Omental fat pad (tissue), 4 donors: Measurements from ENCODE around the gene PRKD1. TPM values are rescaled to one million over a fixed set of nuclear protein-coding genes. Genes with fewer than 3 reads are reported as not detected.
A peak's percentile ranks its signal among the peaks of the same experiment; 100 is the strongest.

Experiments
- ATAC-seq: fragments of 150-250 bp; one replicate; pipeline ENCODE4 v1.9.1; 2016; ENCODE audit warnings: mild to moderate bottlenecking, moderate library complexity; ENCODE audit not compliant: low FRiP score
- DNase-seq: peaks from one replicate; pipeline ENCODE4 v3.0.0-alpha.2; 2019; ENCODE audit warnings: low spot score
- CTCF ChIP-seq, 3 donors: fragments of 450-650 bp; IDR thresholded peaks; one replicate each; pipeline ENCODE4 v1.5.1; 2016 to 2017; ENCODE audit warnings: antibody characterized with exemption in 3 of 3, mild to moderate bottlenecking in 3 of 3, moderate library complexity in 2 of 3
- total RNA-seq, 4 donors: library from RNA; depleted of rRNA; stranded (reverse); fragments of >200 nt; gene quantifications; one replicate each; pipeline ENCODE4 v1.1.0, GENCODE V29; 2016

PRKD1 gene
- total RNA-seq, 4 donors from 2014 or later = 9.1 to 34.7 (median 14.6) TPM

- ATAC-seq (no peak), DNase-seq (no peak)
- TF ChIP-seq CTCF (IDR thresholded peaks at IDR 0.05) = no peak
Measured at GRCh38 chr14:29587761-29588470, 339.7 kb downstream of the PRKD1 start.

DNA sequence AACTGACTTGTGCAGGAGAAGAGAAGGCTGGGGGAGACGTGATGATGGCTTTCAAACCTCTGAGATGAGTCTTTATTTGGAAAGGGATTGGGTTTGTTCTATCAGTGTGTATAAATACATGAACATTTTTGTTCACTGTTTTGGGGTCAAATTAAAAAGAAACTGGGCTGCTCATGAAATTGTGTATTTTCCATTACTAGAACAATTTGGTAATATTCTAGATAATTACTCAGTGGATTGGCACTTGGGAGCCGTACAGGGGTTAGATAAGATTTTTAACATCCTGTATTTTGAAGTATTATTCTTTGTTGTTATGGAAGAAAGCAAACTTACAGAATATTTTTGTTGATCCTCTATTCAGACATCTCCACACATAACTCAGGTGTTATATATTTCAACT, 340.6 kb downstream of the PRKD1 start:
- ATAC-seq = peak; percentile 39
- no peak for TF ChIP-seq CTCF (IDR thresholded peaks at IDR 0.05)

DNA sequence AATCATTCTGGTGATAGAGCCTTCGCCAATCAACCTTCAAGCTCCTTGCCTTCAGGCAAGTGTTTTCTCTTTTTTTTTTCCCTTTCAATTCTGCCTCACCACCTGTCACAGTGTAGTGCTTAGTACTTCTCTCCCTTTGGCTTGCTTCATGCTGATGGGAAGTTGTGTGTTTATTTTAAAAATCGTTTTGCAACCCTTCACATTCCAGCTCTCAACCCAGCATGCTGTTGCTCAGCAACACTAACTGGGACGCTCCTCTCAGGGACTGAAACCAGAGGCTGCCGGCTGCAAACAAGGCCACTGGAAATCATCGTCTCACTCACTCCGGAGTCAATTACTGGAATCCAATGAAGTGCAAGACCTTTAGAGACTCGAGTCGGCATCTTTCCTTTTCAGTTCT, 342.7 kb downstream of the PRKD1 start:
- DNase-seq (no peak), ATAC-seq (peak; percentile 91)
- TF ChIP-seq CTCF (IDR thresholded peaks at IDR 0.05) = no peak

More for the DNA sequence above, 340.6 kb downstream of the PRKD1 start:
- no peak for DNase-seq

DNA sequence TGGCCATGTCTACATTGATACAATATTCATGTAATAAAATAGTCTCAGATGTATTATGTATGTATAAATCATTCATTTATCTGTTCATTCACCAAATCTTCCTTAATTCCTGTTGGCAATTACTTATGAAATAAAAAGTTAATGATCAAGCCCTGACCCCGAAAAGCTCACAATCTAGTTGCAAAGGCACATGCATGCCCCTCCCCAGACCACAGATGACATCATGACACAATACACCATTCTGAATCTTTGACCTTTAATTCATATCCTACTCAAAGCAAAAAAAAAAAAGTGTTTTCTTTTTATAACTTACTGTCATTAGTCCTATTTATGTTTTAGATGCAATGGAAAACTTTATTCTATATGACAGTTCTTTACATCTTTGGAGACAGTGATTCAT, 346.9 kb downstream of the PRKD1 start:
- TF ChIP-seq CTCF (IDR thresholded peaks at IDR 0.05) = no peak
- DNase-seq = no peak
- no peak for ATAC-seq

- no peak for TF ChIP-seq CTCF (IDR thresholded peaks at IDR 0.05)
- no peak for ATAC-seq
Measured at GRCh38 chr14:29579838-29580237, 347.8 kb downstream of the PRKD1 start.

DNA sequence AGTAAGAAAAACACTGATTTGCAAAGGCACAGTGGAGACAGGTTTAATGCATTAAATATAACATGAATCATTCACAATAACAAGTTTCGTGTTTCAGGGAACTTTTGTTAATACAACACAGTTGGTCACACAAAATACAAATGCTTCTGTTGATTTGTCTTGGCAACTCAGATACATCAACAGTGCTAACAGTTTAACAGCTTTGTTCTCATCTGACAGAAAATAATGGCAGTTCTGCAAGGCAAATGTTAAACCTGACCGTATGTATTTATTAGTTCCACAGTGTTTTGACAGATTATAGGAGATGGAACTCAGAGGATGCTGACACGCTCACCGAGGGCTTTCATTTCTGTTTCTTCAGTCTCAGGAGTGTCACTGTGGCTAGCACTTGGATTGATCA, 350.7 kb downstream of the PRKD1 start:
- ATAC-seq = no peak
- DNase-seq = no peak
- no peak for TF ChIP-seq CTCF (IDR thresholded peaks at IDR 0.05)

More at GRCh38 chr14:29579838-29580237, 347.8 kb downstream of the PRKD1 start:
- no peak for DNase-seq

DNA sequence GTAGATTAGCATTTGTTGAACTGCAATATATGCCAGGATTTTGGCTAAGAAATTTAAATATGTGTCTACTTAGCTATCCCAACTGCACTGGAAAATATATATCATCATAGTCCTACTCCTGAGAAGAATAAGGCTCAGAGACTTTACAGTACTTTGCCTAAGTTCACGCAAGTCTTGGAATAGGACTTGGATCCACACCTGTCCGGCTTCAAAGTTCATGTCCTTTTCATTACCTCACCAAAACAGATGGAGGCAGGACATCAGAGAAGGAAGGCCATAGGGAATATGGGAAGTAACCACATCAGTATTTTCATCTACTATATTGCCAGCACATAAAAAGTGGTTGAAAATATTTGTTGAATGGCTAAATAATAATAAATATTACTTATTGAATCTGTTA, 358.5 kb downstream of the PRKD1 start:
- ATAC-seq (no peak), DNase-seq (no peak)
- no peak for TF ChIP-seq CTCF (IDR thresholded peaks at IDR 0.05)
